Tibial nerve (tissue), 4 donors: ENCODE data around the gene OLFM4. TPM values are rescaled to one million over a fixed set of nuclear protein-coding genes. Genes with fewer than 3 reads are reported as not detected.

Experiments
- DNase-seq, 2 donors: peaks; one replicate each; pipeline ENCODE4 v3.0.0-alpha.2; 2019; ENCODE audit warnings: low spot score in 2 of 2
- H3K27ac ChIP-seq, 4 donors: fragments of 200-600 bp; sonication (generic) in 3 of 4; one replicate each; pipeline ENCODE4 v1.5.1; 2017 to 2019; ENCODE audit warnings: mild to moderate bottlenecking in 1 of 4
- H3K27me3 ChIP-seq, 2 donors: fragments of 200-600 bp; sonication (generic) in 1 of 2; one replicate each; pipeline versions ENCODE4 v1.5.1 to v1.6.0; 2017 to 2019
- H3K36me3 ChIP-seq, 3 donors: fragments of 200-600 bp; sonication (generic); one replicate each; pipeline ENCODE4 v1.5.1; 2018 to 2019
- H3K4me1 ChIP-seq, 4 donors: fragments of 200-600 bp; sonication (generic) in 3 of 4; one replicate each; pipeline ENCODE4 v1.5.1; 2017 to 2019
- H3K4me3 ChIP-seq, 4 donors: fragments of 200-600 bp; sonication (generic) in 3 of 4; one replicate each; pipeline ENCODE4 v1.5.1; 2017 to 2019; ENCODE audit warnings: mild to moderate bottlenecking in 1 of 4, moderate library complexity in 1 of 4
- H3K9me3 ChIP-seq, 4 donors: fragments of 200-600 bp; sonication (generic) in 3 of 4; one replicate each; pipeline ENCODE4 v1.5.1; 2017 to 2019
- CTCF ChIP-seq, 5 experiments: fragments of 200-600 bp in 3 of 5; fragments of 450-650 bp in 2 of 5; sonication (generic) in 3 of 5; IDR thresholded peaks; one replicate each; pipeline ENCODE4 v1.5.1; 2016 to 2019; ENCODE audit warnings: antibody characterized with exemption in 5 of 5, mild to moderate bottlenecking in 3 of 5, moderate library complexity in 2 of 5
- EP300 ChIP-seq, 2 donors: sonication (generic); formaldehyde crosslinking; IDR thresholded peaks; one replicate each; pipeline ENCODE4 v1.6.1; 2017; ENCODE audit warnings: antibody characterized with exemption in 2 of 2, mild to moderate bottlenecking in 1 of 2
- POLR2A ChIP-seq, 2 donors: fragments of 450-650 bp; IDR thresholded peaks; one replicate each; pipeline ENCODE4 v1.6.1; 2017; ENCODE audit warnings: antibody characterized with exemption in 2 of 2, mild to moderate bottlenecking in 2 of 2, moderate library complexity in 2 of 2
- WGBS, 2 donors: methylation state at CpG; one replicate each; pipeline ENCODE4 v1.1.5; 2018; 5-methylcytosine and 5-hydroxymethylcytosine counted together
- total RNA-seq, 4 donors: library from RNA; depleted of rRNA; stranded (reverse); fragments of >200 nt; gene quantifications; one replicate each; pipeline ENCODE4 v1.1.0, GENCODE V29; 2016

Gene OLFM4, protein sequence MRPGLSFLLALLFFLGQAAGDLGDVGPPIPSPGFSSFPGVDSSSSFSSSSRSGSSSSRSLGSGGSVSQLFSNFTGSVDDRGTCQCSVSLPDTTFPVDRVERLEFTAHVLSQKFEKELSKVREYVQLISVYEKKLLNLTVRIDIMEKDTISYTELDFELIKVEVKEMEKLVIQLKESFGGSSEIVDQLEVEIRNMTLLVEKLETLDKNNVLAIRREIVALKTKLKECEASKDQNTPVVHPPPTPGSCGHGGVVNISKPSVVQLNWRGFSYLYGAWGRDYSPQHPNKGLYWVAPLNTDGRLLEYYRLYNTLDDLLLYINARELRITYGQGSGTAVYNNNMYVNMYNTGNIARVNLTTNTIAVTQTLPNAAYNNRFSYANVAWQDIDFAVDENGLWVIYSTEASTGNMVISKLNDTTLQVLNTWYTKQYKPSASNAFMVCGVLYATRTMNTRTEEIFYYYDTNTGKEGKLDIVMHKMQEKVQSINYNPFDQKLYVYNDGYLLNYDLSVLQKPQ
- 1 to 10 TPM in 3 of 4 donors, under 1 TPM in 1; 0.90 to 2.0 (median 1.4) TPM for total RNA-seq

DNA sequence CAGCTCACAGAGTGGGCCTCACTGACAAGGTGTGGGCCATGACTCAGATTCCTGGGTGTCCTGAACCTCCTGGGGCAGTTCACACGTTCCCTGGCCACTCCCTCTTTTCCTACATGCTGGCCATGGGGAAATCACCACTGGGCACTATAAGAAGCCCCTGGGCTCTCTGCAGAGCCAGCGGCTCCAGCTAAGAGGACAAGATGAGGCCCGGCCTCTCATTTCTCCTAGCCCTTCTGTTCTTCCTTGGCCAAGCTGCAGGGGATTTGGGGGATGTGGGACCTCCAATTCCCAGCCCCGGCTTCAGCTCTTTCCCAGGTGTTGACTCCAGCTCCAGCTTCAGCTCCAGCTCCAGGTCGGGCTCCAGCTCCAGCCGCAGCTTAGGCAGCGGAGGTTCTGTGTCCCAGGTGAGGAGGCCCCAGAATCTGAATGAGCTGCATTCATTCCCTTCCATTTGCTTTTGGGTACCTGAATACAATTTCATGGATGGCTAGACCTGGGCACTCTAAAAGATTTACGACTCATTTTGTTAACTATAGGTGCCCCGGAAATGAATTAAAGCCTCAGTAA is at the start of gene OLFM4:
OLFM4 (plus strand) TSS at position 177 of the 567 bp plus-strand sequence; CDS start at position 201, 24 bp downstream.
- H3K36me3 ChIP-seq = no peaks in the 10 kb centered on the region
- H3K4me1 ChIP-seq = no peaks in the 10 kb centered on the region
- H3K27ac ChIP-seq = no peak within 1 kb of the TSS
- WGBS, 2 donors = 84 to 85% methylated on average over 8 to 9 of the region's 9 CpGs
- DNase-seq = no peak
- no peaks in the 10 kb centered on the region for H3K27me3 ChIP-seq
- H3K4me3 ChIP-seq = peak within 1 kb of the TSS in 1 of 4 donors; percentile 12
- H3K9me3 ChIP-seq = no peaks in the 10 kb centered on the region
- TF ChIP-seq EP300 (IDR thresholded peaks at IDR 0.05) (no peak), POLR2A (IDR thresholded peaks at IDR 0.05) (no peak), CTCF (IDR thresholded peaks at IDR 0.05) (no peak)

DNA sequence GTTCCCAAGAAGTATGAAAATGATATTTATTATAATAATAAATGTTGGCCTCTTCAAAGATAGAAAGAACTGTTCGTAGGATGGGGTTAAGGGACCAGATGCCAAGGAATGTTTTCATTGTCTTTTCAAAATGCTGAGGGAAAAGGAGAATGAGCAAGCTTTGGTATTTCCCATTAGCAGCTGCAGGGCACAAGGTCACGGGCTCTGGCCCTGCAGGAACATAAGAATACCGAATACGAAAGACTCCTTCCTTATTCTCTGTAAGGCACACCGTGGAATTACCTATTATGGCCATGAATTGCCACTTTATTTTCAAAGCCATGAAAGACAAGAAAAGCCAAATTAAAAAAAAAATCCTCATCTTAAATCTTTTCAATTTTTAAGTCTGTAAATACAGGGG is 49.6 kb upstream of the OLFM4 start:
- Histone ChIP-seq H3K27ac (no peak overlapping the region), H3K4me3 (no peak overlapping the region), H3K4me1 (peaks cover 0 to 14% (median 0%) of the 10 kb centered on the region in 4 donors), H3K9me3 (no peaks in the 10 kb centered on the region), H3K27me3 (no peaks in the 10 kb centered on the region), H3K36me3 (no peaks in the 10 kb centered on the region)
- WGBS, 2 donors = 18 to 24% methylated on average over 5 of the region's 5 CpGs
- DNase-seq = no peak
- no peak for TF ChIP-seq EP300 (IDR thresholded peaks at IDR 0.05)
- no peak for TF ChIP-seq POLR2A (IDR thresholded peaks at IDR 0.05)
- no peak for TF ChIP-seq CTCF (IDR thresholded peaks at IDR 0.05)

- DNase-seq = no peak
- no peak overlapping the region for H3K4me3 ChIP-seq
- H3K27me3 ChIP-seq = no peaks in the 10 kb centered on the region
- no peaks in the 10 kb centered on the region for H3K9me3 ChIP-seq
- H3K36me3 ChIP-seq = no peaks in the 10 kb centered on the region
- no peak overlapping the region for H3K27ac ChIP-seq
- 73 to 81% methylated on average over 5 of the region's 5 CpGs for WGBS, 2 donors
- peaks cover 0 to 14% (median 0%) of the 10 kb centered on the region in 4 donors for H3K4me1 ChIP-seq
- no peak for TF ChIP-seq EP300 (IDR thresholded peaks at IDR 0.05)
- no peak for TF ChIP-seq POLR2A (IDR thresholded peaks at IDR 0.05)
- no peak for TF ChIP-seq CTCF (IDR thresholded peaks at IDR 0.05)
Measured at GRCh38 chr13:52980695-52981094, 47.9 kb upstream of the OLFM4 start.

- TF ChIP-seq EP300 (IDR thresholded peaks at IDR 0.05) = no peak
- no peak for TF ChIP-seq CTCF (IDR thresholded peaks at IDR 0.05)
- TF ChIP-seq POLR2A (IDR thresholded peaks at IDR 0.05) = no peak
- no peak for DNase-seq
- Histone ChIP-seq H3K9me3 (no peaks in the 10 kb centered on the region), H3K27ac (no peak overlapping the region), H3K36me3 (no peaks in the 10 kb centered on the region), H3K27me3 (no peaks in the 10 kb centered on the region), H3K4me3 (no peak overlapping the region), H3K4me1 (peaks cover 0 to 7% (median 0%) of the 10 kb centered on the region in 4 donors)
- 73 to 80% methylated on average over 4 of the region's 4 CpGs for WGBS, 2 donors
Measured at GRCh38 chr13:52983836-52984235, 44.8 kb upstream of the OLFM4 start.

DNA sequence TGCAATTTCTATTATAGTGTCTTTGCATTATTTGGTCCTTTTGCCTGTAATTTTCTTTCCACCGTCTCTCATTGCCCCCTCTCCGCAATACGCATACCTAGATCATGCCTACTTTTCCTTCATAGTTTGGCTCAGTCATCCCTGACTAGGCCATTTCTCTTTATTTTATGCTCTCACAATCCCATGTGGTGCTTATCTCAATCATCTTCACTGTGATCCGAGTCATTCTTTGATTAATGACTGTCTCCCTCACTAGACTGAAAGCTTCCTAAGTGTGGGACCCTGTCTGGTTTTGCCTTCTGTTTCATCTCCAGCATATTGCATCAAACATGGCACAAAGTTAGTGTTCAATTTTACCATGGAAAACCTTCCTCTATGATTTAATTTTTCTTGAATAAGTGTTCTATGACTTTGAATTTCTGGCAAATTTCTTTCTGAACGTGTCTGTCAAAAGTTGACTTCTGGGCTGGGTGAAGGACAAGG is 43.7 kb upstream of the OLFM4 start:
- no peak overlapping the region for H3K27ac ChIP-seq
- H3K27me3 ChIP-seq = no peaks in the 10 kb centered on the region
- no peak overlapping the region for H3K4me3 ChIP-seq
- H3K4me1 ChIP-seq = peaks cover 0 to under 1% (median 0%) of the 10 kb centered on the region in 4 donors
- no peak for DNase-seq
- H3K9me3 ChIP-seq = no peaks in the 10 kb centered on the region
- H3K36me3 ChIP-seq = no peaks in the 10 kb centered on the region
- 87 to 92% methylated on average over 5 of the region's 5 CpGs for WGBS, 2 donors
- TF ChIP-seq EP300 (IDR thresholded peaks at IDR 0.05) = no peak
- TF ChIP-seq CTCF (IDR thresholded peaks at IDR 0.05) = no peak
- TF ChIP-seq POLR2A (IDR thresholded peaks at IDR 0.05) = no peak
